GM19463 (cell line): ENCODE data around the gene KMT2C.
"Not testable (repeated sequence)": the region's sequence is repeated elsewhere in the genome, so short reads cannot be mapped to it uniquely, and the experiment has no call there.

Experiments used
- ATAC-seq: cut with Tn5 transposase; IDR thresholded peaks from one replicate; pipeline ENCODE4 v1.9.1; 2021; ENCODE audit warnings: mild to moderate bottlenecking, moderate library complexity; ENCODE audit not compliant: unreplicated experiment

Gene KMT2C

GRCh38 chr7:152435384-152436110 is at the start of gene KMT2C:
KMT2C (minus strand) TSS chr7:152436003; CDS start chr7:152435786, 217 bp downstream.
- peak; percentile 17 for ATAC-seq

GRCh38 chr7:152481082-152481481 is 45.3 kb upstream of the KMT2C start:
- ATAC-seq, result no peak

GRCh38 chr7:152480664-152481063 is 44.9 kb upstream of the KMT2C start:
- ATAC-seq, result no peak

- ATAC-seq, result no peak
Measured at GRCh38 chr7:152479595-152479994, 43.8 kb upstream of the KMT2C start.

GRCh38 chr7:152478140-152478539 is 42.3 kb upstream of the KMT2C start:
- no peak for ATAC-seq

GRCh38 chr7:152477079-152477478 is 41.3 kb upstream of the KMT2C start:
- no peak for ATAC-seq

- no peak for ATAC-seq
Measured at GRCh38 chr7:152476551-152476950, 40.7 kb upstream of the KMT2C start.

- ATAC-seq, result not testable (repeated sequence)
Measured at GRCh38 chr7:152471023-152471620, 35.3 kb upstream of the KMT2C start.

GRCh38 chr7:152470251-152471022 is 34.6 kb upstream of the KMT2C start:
- ATAC-seq, result not testable (repeated sequence)

- not testable (repeated sequence) for ATAC-seq
Measured at GRCh38 chr7:152469576-152469975, 33.8 kb upstream of the KMT2C start.

GRCh38 chr7:152467225-152467624 is 31.4 kb upstream of the KMT2C start:
- ATAC-seq, result no peak

GRCh38 chr7:152465119-152465387 is 29.2 kb upstream of the KMT2C start:
- no peak for ATAC-seq

- ATAC-seq, result peak; percentile 27
Measured at GRCh38 chr7:152464312-152465118, 28.7 kb upstream of the KMT2C start.

GRCh38 chr7:152463709-152464311 is 28.0 kb upstream of the KMT2C start:
- ATAC-seq, result peak; percentile 86

- ATAC-seq, result peak; percentile 6
Measured at GRCh38 chr7:152462995-152463708, 27.3 kb upstream of the KMT2C start.

GRCh38 chr7:152459724-152460251 is 24.0 kb upstream of the KMT2C start:
- ATAC-seq, result no peak

GRCh38 chr7:152451356-152451755 is 15.6 kb upstream of the KMT2C start:
- no peak for ATAC-seq

- ATAC-seq, result not testable (repeated sequence)
Measured at GRCh38 chr7:152445386-152446008, 9.7 kb upstream of the KMT2C start.

- no peak for ATAC-seq
Measured at GRCh38 chr7:152443586-152443985, 7.8 kb upstream of the KMT2C start.
